Brain microvascular endothelial cell (primary cell): ENCODE results near the gene ADGRL3.

Experiments used
- DNase-seq: peaks from one replicate; pipeline ENCODE4 v3.0.0-alpha.2; 2020
- H3K27ac ChIP-seq: fragments of 250-450 bp; sonication (Bioruptor Pico); 2 replicates; pipeline ENCODE4 v1.5.1; 2020; ENCODE audit warnings: mild to moderate bottlenecking, moderate library complexity
- H3K27me3 ChIP-seq: fragments of 250-450 bp; sonication (Bioruptor Pico); replicated peaks from 2 replicates; pipeline ENCODE4 v1.5.1; 2020; ENCODE audit warnings: mild to moderate bottlenecking
- H3K36me3 ChIP-seq: fragments of 250-450 bp; sonication (Bioruptor Pico); replicated peaks from 2 replicates; pipeline ENCODE4 v1.5.1; 2020; ENCODE audit warnings: mild to moderate bottlenecking
- H3K4me3 ChIP-seq: 2 replicates; pipeline ENCODE4 v1.5.1; 2011; ENCODE audit warnings: low read depth, mild to moderate bottlenecking, control low read depth, low read length, moderate library complexity
- CTCF ChIP-seq: IDR thresholded peaks from 2 replicates; pipeline ENCODE4 v1.5.1; 2011; ENCODE audit warnings: low read depth, mild to moderate bottlenecking, moderate library complexity, low read length, control low read depth, inconsistent platforms; ENCODE audit errors: missing control alignments
- in situ Hi-C: cut with HindIII; loops from 2 replicates; pipeline ENCODE4 v1.10.0; 2017; ENCODE audit warnings: low sequenced_read_pairs, low pct_ligation_motif_present

The ADGRL3 gene

DNA sequence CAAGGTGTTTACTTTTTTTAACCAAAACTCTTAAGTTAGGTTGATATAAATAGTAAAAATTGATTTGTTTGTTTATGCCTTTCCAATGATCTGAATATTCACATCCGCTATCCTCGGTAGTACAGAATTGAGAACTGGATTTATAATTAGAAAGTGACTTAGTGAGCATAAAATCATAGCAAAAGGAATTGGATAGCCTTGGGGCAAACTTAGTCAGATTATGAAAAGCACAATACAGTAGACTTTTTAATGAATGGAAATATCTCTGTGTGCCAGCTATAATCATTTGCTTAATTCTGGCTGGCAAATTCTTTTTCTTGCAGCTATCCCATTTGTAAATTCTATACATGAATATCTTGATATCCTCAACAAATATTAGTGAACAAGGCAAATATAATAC is 713.5 kb downstream of the ADGRL3 start:
- in situ Hi-C loops, result no loop called here
- no peak for DNase-seq
- no peak for TF ChIP-seq CTCF
- H3K27me3 ChIP-seq, result no peaks in the 10 kb centered on the region
- no peak overlapping the region for H3K4me3 ChIP-seq
- H3K27ac ChIP-seq, result no peak overlapping the region
- no peaks in the 10 kb centered on the region for H3K36me3 ChIP-seq

- DNase-seq, result no peak
- no peak for TF ChIP-seq CTCF
- Histone ChIP-seq H3K27ac (no peak overlapping the region), H3K27me3 (no peaks in the 10 kb centered on the region), H3K36me3 (no peaks in the 10 kb centered on the region), H3K4me3 (no peak overlapping the region)
- in situ Hi-C loops, result no loop called here
Measured at GRCh38 chr4:61915501-61915900, 715.4 kb downstream of the ADGRL3 start.

DNA sequence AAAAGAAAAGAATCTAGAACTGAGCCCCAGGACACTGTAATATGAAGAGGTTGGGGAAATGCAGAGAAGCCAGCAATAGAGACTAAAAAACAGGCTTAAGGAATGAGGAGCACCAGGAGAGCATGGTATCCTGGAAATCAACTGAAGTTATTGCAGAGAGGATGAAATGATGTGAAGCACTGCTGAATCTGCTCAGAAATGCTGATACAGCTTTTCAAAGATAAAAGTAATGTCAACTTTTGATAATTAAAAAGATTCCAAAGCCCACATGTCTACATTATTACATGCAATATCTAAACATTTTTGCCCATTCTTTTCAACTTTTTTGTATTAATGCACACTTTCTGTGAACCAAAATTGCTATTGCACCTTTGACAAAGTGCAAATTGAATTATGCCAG is 718.4 kb downstream of the ADGRL3 start:
- DNase-seq, result no peak
- H3K4me3 ChIP-seq, result no peak overlapping the region
- H3K27me3 ChIP-seq, result no peaks in the 10 kb centered on the region
- in situ Hi-C loops, result no loop called here
- no peak overlapping the region for H3K27ac ChIP-seq
- no peak for TF ChIP-seq CTCF
- H3K36me3 ChIP-seq, result no peaks in the 10 kb centered on the region

DNA sequence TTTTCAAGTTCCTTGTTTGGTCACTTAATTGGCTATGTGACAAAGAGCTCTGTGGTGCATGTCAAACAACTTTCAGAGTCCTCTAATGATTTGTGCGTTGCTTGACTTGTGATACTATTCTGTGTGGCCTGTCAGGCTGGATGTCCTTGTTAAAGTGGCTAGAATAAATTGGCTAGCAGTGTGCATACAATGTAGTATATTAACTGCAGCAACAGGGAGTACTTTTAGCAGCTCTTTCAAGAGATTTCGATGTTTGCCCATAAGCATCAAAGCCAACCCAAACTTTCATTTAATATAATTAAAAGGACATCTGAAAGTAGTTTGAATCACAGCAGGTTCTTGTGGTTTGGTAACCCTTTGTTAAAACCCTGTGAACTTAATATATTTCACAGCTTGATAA is 718.9 kb downstream of the ADGRL3 start:
- in situ Hi-C loops, result no loop called here
- no peak for DNase-seq
- Histone ChIP-seq H3K4me3 (no peak overlapping the region), H3K36me3 (no peaks in the 10 kb centered on the region), H3K27me3 (no peaks in the 10 kb centered on the region), H3K27ac (no peak overlapping the region)
- TF ChIP-seq CTCF, result no peak

- no peak for TF ChIP-seq CTCF
- no peak for DNase-seq
- Histone ChIP-seq H3K36me3 (no peaks in the 10 kb centered on the region), H3K27ac (no peak overlapping the region), H3K27me3 (no peaks in the 10 kb centered on the region), H3K4me3 (no peak overlapping the region)
- in situ Hi-C loops, result no loop called here
Measured at GRCh38 chr4:61919561-61919960, 719.4 kb downstream of the ADGRL3 start.

GRCh38 chr4:61921920-61922319 is 721.8 kb downstream of the ADGRL3 start:
- no peak for TF ChIP-seq CTCF
- Histone ChIP-seq H3K27ac (no peak overlapping the region), H3K4me3 (no peak overlapping the region), H3K27me3 (no peaks in the 10 kb centered on the region), H3K36me3 (no peaks in the 10 kb centered on the region)
- DNase-seq, result no peak
- in situ Hi-C loops, result no loop called here
